Choroid plexus epithelial cell (primary cell): ENCODE results near the gene C19orf73.

Source experiments
- DNase-seq: peaks from one replicate; pipeline ENCODE4 v3.0.0-alpha.2; 2010; ENCODE audit warnings: low read depth
- H3K4me3 ChIP-seq: 2 replicates; pipeline ENCODE4 v1.5.1; 2011; ENCODE audit warnings: low read depth, mild to moderate bottlenecking, control low read depth, low read length, moderate library complexity
- CTCF ChIP-seq: conservative IDR thresholded peaks from 2 replicates; pipeline ENCODE4 v1.5.1; 2011; ENCODE audit warnings: low read depth, mild to moderate bottlenecking, control low read depth, inconsistent platforms, low read length, moderate library complexity

The C19orf73 gene

DNA sequence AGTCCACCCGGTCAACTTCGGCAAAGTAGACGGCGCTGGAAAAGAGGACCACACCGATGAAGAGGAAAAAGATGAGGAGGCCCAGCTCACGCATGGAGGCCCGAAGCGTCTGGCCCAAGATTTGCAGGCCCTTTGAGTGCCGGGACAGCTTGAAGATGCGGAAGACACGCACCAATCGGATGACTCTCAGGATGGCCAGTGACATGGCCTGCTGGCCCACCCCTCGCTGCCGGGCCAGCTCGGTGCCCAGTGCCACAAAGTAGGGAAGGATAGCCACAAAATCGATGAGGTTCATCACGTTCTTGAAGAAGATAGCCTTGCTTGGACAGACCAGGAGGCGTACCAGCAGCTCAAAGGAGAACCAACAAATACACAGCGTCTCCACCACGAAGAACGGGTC is 48.5 kb downstream of the C19orf73 start:
- H3K4me3 ChIP-seq: no peak overlapping the region
- no peak for DNase-seq
- no peak for TF ChIP-seq CTCF

DNA sequence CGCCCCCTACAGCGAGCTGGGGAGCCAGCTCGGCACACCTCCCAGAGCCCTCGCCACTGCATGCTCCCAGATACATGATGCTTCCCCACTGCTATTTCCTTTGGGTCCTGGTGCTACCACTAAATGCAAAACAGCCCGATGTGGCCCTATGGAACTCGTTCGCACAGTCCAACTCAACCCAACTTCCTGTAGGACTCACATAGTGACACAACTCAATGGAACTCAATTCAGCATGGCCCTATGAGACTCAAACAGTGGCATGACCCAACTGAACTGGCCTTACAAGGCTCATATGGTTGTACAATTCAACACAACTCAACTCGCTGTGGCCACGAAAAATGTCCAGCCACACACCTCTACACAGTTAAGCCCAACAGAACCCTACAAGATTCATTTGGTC is 49.9 kb downstream of the C19orf73 start:
- TF ChIP-seq CTCF: no peak
- no peak for DNase-seq
- no peak overlapping the region for H3K4me3 ChIP-seq
